ENCODE data around the gene HAUS3.

DNA sequence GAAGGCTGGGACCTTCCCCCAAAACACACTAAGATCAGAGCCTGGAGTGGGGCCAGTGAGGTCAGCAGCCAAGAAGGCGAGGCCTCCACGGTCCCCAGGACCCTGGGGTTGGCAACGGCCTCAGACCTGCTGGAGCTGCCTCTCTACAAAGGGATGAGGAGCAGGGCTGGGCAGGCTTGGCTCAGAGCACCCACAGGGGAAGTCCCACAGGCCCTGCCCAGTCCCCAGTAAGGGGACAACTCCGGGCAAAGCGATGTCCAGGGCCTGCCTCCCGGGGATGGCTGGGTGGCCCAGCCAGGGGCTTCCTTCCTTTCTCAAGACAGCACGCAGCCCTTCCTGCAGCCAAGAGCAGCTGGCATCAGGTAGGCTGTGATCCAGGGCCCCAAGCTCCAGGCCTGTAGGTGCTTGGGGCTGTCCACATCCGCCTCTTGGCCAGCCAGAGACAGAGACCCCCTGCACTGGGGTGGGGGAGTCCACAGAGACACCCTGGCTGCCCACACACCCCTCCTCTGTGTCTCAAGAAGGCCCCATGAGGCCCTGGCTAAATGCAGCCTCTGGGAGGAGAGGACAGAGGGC, 14.3 kb upstream of the HAUS3 start:
- no peak for TF ChIP-seq CTCF (IDR thresholded peaks at IDR 0.05 in 2 of 3, conservative IDR thresholded peaks at IDR 0.05 in 1 of 3; ENCODE audit: borderline replicate concordance in 1 of 3, insufficient read depth in 1 of 3, low read depth in 2 of 3, low read length in 2 of 3)
- TF ChIP-seq FOSL1 (IDR thresholded peaks at IDR 0.05; ENCODE audit: low read depth), result no peak
- no peak for TF ChIP-seq EZH2 (IDR thresholded peaks at IDR 0.05)
- TF ChIP-seq SRF (IDR thresholded peaks at IDR 0.05; ENCODE audit: low read depth), result no peak
- no peak for TF ChIP-seq ATF3 (IDR thresholded peaks at IDR 0.05)
- no peak for TF ChIP-seq POLR2AphosphoS5 (IDR thresholded peaks at IDR 0.05; ENCODE audit: low read depth, low read length)
- TF ChIP-seq SP1 (IDR thresholded peaks at IDR 0.05; ENCODE audit: low read depth), result no peak
- TF ChIP-seq JUND (IDR thresholded peaks at IDR 0.05), result no peak
- no peak for TF ChIP-seq POLR2A (IDR thresholded peaks at IDR 0.05; ENCODE audit: borderline replicate concordance, extremely low read depth, insufficient read depth, insufficient read length)
- TF ChIP-seq ZNF274 (IDR thresholded peaks at IDR 0.05; ENCODE audit: low read depth, low read length), result no peak
- TF ChIP-seq REST (IDR thresholded peaks at IDR 0.05; ENCODE audit: low read depth), result no peak
- TF ChIP-seq TCF7L2 (IDR thresholded peaks at IDR 0.05; ENCODE audit: borderline replicate concordance, extremely low read depth, insufficient read depth, insufficient read length), result no peak
- no peak for TF ChIP-seq SIN3A (IDR thresholded peaks at IDR 0.05; ENCODE audit: low read depth)
